HEK293T (cell line): ENCODE data around the gene ZFYVE27.

Source experiments
- SP1 ChIP-seq: fragments of 450-650 bp; IDR thresholded peaks from 2 replicates; pipeline ENCODE4 v1.6.1; 2017
- SUZ12 ChIP-seq: fragments of 450-650 bp; IDR thresholded peaks from 2 replicates; pipeline ENCODE4 v1.6.1; 2016; ENCODE audit warnings: mild to moderate bottlenecking
- ZNF384 ChIP-seq: fragments of 450-650 bp; IDR thresholded peaks from 2 replicates; pipeline ENCODE4 v1.6.1; 2016

DNA sequence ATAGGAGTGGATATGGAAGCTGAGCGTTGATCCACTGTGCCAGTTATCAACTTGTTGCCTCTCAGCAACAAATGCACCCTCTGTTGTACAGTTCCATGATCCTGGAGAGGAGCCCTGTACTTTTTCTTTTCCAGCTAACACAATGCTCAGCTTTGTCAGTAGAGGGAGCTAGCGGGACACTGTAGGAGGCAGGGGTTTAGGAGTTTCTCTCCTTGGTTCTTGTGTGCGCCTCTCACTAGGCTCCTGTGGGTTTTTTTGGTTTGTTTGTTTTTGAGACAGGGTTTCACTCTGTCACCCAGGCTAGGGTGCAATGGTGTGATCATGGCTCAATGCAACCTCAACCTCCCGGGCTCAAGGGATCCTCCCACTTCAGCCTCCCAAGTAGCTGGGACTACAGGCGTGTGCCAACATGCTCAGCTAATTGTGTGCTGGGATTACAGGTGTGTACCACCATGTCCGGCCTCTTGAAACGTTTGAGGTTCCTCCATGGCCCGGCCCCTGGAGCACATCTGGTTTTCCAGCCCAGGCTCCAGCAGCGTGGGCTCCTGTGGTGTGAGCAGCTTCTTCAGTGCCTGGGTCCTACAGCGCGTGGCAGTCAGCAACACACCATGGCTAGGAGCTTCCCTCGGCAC is 35.4 kb upstream of the ZFYVE27 start:
- TF ChIP-seq ZNF384, result no peak
- TF ChIP-seq SP1, result no peak
- TF ChIP-seq SUZ12, result no peak
